ENCODE data around the gene ZNF512B. TPM values are rescaled to one million over a fixed set of nuclear protein-coding genes. Genes with fewer than 3 reads are reported as not detected.
A peak's percentile ranks its signal among the peaks of the same experiment; 100 is the strongest.

The ZNF512B gene
- total and polyA plus RNA-seq, 12 donors: 4.6 to 14.8 (median 13.6) TPM

DNA sequence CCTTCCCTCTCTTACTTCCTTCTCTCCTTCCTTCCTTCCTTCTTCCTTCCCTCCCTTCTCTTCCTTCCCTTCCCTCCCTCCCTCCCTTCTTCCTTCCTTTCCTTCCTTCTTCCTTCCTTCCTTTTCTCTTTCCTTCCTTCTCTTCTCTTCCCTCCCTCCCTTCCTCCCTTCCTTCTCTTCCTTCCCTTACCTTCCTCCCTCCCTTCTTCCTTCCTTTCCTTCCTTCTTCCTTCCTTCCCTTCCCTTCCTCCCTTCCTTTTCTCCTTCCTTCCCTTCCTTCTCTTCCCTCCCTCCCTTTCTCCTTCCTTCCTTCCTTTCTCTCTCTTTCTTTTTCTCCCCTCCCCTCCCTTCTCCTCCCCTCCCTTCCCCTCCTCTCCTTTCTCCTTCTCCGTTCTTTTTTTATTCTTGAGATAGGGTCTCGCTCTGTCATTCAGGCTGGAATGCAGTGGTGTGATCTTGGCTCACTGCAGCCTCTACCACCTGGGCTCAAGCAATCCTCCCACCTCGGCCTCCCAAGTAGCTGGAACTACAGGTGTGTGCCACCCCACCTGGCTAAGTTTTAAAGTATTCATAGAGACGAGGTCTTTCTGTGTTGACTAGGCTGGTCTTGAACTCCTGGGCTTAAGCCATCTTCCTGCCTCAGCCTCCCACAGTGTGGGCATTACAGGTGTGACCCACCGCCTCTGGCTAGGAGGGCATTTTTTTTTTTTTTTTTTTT lies 1.1 kb upstream of the ZNF512B start:
- H3K36me3 ChIP-seq: peaks cover 0 to 23% (median 4%) of the 10 kb centered on the region in 9 donors
- H3K4me1 ChIP-seq: peaks cover 13 to 54% (median 38%) of the 10 kb centered on the region in 9 donors
- peak overlapping the region in 4 of 10 donors; percentile 32 to 70 (median 68) for H3K27ac ChIP-seq
- no peaks in the 10 kb centered on the region for H3K27me3 ChIP-seq
- TF ChIP-seq, protein P1, sequence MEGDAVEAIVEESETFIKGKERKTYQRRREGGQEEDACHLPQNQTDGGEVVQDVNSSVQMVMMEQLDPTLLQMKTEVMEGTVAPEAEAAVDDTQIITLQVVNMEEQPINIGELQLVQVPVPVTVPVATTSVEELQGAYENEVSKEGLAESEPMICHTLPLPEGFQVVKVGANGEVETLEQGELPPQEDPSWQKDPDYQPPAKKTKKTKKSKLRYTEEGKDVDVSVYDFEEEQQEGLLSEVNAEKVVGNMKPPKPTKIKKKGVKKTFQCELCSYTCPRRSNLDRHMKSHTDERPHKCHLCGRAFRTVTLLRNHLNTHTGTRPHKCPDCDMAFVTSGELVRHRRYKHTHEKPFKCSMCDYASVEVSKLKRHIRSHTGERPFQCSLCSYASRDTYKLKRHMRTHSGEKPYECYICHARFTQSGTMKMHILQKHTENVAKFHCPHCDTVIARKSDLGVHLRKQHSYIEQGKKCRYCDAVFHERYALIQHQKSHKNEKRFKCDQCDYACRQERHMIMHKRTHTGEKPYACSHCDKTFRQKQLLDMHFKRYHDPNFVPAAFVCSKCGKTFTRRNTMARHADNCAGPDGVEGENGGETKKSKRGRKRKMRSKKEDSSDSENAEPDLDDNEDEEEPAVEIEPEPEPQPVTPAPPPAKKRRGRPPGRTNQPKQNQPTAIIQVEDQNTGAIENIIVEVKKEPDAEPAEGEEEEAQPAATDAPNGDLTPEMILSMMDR (IDR thresholded peaks at IDR 0.05): no peak
- H3K4me3 ChIP-seq: no peak overlapping the region
- WGBS, 2 donors: 91 to 95% methylated on average over 5 of the region's 5 CpGs
- ATAC-seq (no peak), DNase-seq (no peak)
- H3K9me3 ChIP-seq: no peaks in the 10 kb centered on the region
- intact Hi-C loops (cut with DNase I): loop anchor here in 8 of 10 donors (5.0 to 10.0 kb wide), 7 partner anchors 59 to 434 kb away; partner anchors contain the start of gene PTK6 (in 4 of the 8)

DNA sequence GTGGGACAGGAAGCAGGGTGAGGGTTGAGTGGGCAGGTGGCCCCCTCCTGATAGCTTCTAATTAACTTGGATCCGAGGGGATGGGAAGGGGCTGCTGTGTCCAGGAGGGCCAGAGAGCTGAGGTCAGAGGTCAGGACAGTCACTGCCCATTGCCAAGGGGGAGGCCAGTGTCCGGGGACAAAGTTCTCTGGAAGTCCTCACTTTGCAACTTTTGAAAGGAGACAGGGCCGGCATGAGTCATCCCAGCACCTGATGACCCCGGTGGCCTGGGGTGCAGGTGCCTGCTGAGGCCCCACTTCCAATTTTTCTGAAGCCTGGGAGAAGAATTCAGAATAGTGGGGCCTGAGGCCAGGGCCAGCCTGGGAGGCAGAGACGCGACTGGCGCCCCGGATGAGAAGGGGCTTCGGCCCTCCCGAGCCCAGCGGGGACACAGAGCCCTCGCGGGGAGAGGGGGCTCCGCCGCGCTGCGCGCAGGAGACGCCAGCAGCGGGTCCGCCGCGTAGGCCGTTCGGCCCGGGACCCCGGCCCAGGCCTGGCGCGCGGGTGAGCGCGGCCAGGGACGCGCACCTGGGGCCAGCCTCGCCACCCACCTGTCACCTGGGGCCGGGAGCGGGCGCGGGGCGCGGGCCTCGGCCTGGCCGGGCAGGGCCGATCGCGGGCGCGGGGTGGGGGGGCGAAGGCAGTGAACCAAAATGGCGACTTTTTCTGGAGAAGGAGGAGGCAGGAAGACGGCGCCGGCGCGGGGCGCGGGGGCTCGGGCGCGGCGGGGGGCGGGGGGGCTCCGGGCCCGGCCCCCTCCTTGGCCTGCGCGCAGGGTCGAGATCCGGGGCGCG lies 586 bp downstream of the ZNF512B start:
- TF ChIP-seq, protein P1 (IDR thresholded peaks at IDR 0.05): no peak
- Histone ChIP-seq H3K27ac (peak overlapping the region; percentile 34 to 85 (median 73)), H3K36me3 (peaks cover 0 to 27% (median 4%) of the 10 kb centered on the region in 9 donors), H3K4me1 (peaks cover 13 to 52% (median 38%) of the 10 kb centered on the region in 9 donors), H3K9me3 (no peaks in the 10 kb centered on the region), H3K4me3 (peak overlapping the region in 9 of 10 donors; percentile 52 to 93 (median 63)), H3K27me3 (no peaks in the 10 kb centered on the region)
- ATAC-seq (no peak), DNase-seq (peak; percentile 42)
- 1 to 2% methylated on average over 43 to 69 of the region's 70 CpGs for WGBS, 2 donors
- intact Hi-C loops (cut with DNase I): no loop called here

DNA sequence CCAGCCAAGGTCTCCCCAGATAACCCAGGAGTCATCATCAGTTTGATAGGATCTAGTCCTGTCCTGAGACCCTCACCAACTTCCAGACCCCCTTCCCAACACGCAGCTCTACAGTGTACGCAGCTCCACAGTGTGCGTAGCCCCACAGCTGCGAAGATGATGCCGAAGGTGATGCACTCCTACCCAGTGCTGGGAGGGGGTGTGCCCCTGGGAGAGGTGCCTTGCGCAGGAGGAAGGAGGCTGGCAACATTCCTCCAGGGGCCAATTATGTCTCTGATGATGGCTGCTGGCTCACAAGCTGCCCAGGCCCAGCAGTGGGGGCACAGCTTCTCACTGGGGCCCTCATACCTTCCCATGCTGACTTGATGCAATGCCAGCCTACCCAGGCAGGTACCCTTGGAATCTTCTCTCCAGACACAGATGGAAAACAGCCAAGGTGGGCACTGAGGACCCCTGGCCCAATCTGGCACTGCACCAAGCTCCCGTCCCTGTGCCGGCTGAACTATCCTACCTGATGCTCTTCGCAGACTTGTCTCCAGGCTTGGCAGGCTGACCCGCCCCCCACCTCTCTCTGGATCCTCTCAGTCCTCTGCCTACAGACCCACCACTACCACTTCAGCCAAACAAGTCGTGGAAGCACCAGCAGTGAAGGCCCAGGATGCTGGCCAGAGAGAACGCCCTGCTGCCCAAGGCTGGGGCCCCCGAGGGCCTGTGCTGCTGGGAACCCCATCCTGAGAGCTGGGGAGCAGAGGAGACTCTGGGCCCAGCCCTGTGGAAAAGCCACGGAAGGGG lies 1.4 kb downstream of the ZNF512B start:
- Histone ChIP-seq H3K9me3 (no peaks in the 10 kb centered on the region), H3K27me3 (no peaks in the 10 kb centered on the region), H3K4me3 (peak overlapping the region in 9 of 10 donors; percentile 52 to 93 (median 63)), H3K27ac (peak overlapping the region in 7 of 10 donors; percentile 57 to 85 (median 78)), H3K4me1 (peaks cover 13 to 46% (median 30%) of the 10 kb centered on the region in 9 donors), H3K36me3 (peaks cover 0 to 35% (median 6%) of the 10 kb centered on the region in 9 donors)
- intact Hi-C loops (cut with DNase I): no loop called here
- peak in 2 of 8 donors; percentile 4 to 21 for ATAC-seq
- 77 to 82% methylated on average over 14 of the region's 14 CpGs for WGBS, 2 donors
- TF ChIP-seq, protein P1 (IDR thresholded peaks at IDR 0.05): no peak
- peak; percentile 8 to 13 for DNase-seq

All from heart right ventricle (tissue), 16 donors.